HG02623 (cell line): ENCODE measurements around the gene LEF1.
"Not testable (repeated sequence)": the region's sequence is repeated elsewhere in the genome, so short reads cannot be mapped to it uniquely, and the experiment has no call there.

ENCODE experiments used
- ATAC-seq: cut with Tn5 transposase; IDR thresholded peaks from one replicate; pipeline ENCODE4 v1.9.1; 2021; ENCODE audit warnings: moderate library complexity; ENCODE audit not compliant: unreplicated experiment

LEF1 gene

DNA sequence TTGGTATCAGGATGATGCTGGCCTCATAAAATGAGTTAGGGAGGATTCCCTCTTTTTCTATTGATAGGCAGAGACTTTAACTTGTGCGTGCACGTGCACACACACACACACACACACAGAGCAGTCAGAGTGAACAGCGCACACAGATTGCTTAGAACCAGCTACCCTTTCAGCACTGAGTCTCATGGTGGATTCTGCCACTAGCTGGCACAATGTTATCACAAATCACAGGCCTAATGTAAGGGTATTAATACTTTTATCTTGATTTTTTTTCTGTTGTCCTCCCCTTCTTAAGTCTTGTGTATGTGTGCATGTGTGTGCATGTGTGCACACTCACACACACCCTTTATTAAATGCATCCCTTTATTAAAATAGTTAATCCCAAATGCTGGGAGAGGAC is 125.8 kb downstream of the LEF1 start:
- no peak for ATAC-seq

DNA sequence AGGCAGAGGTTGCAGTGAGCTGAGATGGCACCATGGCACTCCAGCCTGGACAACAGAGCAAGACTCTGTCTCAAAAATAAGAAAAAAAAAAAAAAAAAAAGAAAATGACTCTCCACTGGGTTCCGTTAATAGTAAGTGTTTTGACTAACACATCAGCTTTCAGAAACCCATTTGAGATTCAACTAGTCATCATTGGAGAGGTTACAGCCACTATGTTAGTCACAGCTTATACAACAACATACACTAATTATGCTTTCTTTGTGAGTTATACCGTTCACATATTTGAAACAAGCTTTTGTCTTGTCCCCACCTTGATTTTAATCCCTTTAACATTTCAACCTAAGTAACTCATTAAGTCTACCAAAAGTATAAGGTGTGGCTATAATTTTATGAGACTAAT is 130.8 kb downstream of the LEF1 start:
- ATAC-seq: no peak

DNA sequence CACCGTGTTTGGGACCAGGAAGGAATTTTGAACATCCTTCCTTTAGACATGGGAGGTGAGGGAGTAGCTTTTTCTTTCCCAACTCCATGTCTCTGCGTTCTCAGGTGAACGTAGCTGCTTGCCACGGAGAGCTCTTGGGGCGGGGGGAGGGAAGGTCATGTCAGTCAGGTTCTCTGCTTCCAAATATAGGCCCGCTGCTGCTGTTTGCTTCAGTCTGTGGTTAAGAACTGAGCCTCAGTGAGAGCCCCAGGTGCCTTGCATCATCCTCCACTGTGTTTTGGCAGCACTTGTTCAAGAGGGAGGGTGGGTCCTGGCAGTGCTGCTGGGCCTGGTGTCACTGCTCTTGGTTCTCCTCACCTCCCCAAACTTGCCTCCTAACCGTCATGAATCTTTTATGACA is 132.5 kb downstream of the LEF1 start:
- ATAC-seq: peak; percentile 95

DNA sequence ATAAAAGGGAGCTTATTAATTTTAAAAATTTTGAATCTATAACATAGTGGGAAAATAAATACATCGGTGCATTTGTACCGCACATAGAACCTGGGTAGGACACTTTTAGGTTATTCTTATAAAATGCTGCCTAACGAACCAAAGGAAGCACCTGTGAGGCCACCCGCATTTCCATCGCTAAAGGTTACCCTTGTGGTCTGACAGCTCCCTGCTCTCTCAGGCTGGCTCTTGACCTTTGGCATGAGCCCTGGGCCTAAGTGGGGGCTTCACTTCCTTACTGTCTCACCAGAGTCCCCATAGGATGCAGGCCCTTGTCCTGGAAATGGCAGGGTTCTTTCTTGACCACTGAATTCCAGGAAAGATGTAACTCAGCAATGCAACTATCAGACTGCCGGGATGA is 133.0 kb downstream of the LEF1 start:
- ATAC-seq: no peak

DNA sequence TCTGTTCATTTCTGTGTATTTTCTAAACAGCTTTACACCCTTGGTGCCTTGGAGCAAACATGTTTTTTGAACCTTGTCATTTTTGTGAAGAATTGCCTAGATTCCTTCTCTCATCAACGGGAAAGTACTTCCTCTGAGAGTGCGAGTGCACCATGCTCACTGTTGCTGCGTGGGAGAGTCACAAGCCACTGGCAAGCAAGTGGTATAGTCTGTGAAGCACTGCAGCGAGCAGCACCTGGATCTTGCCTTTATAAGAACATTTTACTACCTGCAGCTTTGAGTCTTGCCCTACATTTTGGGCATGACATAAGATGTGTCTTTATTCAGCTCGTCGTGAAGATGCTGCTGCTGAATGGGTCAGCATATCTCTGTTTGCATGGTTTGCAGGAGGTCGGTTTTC is 134.2 kb downstream of the LEF1 start:
- no peak for ATAC-seq

DNA sequence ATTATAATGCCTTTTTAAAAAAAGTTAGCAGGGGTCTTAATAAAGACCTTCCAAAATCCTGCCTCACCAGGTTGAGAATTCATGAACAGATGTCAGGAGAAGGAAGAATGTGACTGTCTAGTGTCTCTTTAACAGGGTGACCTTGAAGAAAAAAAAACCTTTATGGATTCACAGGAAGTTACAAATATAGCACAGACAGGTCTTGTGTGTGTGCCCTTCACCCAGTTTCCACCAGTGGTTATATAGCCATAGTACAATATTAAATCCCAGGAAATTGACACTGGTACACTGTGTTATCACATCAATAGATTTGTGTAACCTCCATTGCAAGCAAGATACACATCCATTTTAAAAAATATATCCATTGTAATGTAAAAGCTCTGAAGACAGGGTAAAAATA is 135.4 kb downstream of the LEF1 start:
- no peak for ATAC-seq

DNA sequence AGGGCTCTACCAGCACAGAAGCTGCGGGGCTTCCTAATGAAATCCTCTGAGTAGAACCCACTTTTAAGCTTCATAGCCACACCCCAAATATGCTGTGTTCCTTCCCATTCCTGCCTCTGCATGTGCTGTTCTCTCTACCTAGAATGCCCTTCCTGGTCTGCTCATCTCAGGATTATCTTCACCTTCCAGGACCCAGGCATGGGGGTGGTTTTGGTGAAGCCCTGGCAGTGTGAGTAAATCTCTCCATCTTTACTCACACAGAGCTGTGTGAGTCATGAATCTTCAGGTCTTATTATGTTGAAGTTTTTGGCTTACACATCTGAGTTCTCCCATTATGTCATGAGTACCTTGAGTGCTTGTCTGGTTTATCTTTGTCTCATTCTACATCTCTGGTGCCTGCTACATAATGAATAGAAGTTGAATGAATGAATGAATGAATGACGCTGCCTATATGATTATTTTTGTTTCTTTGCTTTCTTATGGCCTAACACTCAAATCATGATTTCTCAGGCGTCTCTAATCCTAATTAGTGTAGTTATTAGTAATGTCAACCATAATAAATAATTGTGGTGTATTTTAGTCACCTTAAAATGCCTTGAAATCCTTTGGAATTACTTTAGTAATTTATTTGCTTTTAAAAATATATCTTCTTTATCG is 137.2 kb downstream of the LEF1 start:
- ATAC-seq: no peak

DNA sequence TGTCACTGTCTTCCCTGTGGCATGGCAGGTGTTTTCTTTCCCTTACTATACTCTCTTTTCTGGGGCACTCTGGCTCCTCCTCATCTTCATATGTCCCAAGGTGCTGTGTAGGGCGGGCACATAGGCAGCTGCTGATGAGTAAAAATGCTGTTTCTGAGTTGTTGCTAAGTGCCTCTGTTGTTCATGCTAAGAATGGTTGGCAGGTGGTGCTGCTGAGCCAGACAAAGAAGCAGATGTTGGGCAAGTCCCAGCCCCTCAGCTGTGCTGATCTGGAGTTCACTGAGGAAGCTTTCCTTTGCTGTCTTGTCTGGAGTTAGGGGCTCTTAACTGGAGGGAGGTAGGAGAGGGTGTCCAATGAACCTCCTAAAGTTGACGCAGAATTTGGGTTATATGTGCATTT is 138.4 kb downstream of the LEF1 start:
- peak; percentile 96 for ATAC-seq

DNA sequence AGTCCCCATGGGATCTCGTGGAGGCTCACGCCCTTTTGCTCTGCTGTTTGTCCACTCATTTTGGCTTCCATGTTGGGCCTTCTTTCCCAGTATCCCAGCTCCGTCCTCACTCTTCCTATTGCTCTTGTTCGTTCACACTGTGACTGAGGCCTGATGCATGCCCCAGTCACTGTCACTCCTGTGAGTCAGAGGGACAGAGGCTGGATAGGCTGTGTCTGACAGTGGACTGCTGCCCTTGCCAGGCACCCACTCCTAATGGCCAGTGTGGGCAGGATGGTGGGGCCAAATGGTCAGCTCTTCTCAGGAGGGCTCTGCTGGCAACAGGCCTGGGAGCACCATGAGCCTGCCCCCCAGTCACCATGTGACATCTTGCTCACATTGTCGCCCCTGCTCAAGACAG is 139.0 kb downstream of the LEF1 start:
- no peak for ATAC-seq

DNA sequence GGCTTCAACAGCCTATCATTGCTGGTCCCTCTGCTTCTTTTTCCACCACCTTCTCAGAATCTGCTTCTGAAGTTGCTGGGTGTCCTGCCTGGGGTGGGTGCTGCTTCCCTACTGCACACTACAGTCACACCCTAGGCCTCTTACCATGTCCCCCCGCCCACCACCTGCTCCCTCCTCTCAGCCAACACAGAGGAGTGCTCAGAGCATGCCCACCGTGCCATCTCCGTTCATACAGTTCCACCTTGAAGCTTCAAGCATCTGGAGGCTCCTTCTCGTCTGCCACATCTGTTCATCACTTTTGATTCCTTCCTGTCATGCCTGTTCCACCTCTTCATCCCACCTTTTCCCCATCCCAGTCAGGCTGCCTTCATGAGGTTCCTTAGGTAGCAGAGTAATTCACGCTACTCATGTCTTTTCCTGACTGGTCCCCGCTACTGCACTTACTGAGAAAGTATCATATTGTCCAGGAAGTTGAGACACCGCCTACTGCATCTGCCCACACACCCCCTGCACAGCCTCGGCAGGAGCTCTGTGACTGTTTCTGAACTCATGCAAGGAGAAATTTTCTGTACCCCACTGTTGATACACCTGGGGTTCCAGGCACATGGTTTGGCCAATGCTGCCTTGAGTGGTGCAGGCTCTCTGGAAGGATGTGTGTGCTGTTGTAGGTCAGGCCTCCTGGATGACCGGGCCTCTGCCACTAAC is 139.6 kb downstream of the LEF1 start:
- ATAC-seq: no peak

DNA sequence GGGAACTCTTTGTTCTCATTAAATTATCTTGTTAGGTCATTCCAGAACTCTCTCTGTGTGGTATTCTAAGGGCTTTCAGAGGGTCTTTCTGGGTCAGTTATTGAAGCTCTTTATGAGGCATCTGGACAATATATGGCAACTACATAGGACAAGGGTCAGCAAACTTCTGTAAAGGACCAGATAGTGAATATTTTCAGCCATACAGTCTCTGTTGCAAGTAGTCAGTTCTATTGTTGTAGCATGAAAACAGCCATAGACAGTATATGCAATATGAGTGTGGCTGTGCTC is 143.9 kb downstream of the LEF1 start:
- no peak for ATAC-seq

DNA sequence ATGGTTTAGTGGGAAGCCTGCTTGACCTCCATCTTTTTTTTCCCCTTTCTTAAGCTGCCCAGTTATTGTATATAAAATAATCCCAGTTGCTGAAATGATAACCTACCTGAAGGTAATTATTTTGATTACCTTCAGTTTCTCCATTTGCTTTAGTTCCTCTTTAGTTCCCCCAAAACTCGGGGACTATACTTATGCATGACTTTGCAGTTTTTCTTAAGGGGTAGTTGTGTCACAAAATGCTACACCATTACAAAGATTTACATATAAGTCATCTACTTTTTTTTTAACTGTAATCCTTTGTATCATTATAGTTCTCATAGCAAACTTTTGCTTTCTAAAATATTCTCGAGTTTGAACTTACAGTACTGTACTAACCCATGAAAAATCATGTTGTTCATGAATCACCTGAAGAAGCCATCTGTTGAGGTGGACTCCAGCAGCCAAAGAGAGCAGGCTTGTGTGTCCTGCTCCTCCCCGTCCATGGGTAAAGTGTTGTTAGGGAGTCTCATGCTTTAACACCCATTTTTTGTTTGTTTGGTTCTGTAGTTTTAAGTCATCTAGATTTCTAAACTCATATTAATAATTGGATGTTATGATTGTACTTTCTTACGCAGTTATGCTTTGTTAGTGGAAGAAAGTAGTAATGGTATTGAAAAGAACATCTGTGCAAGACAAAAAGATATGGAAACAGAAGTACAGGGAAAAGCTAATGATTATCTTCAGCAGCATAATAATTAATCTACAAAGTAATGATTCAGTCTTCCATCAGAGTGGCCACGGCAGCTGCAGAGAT is 144.5 kb downstream of the LEF1 start:
- ATAC-seq: no peak

DNA sequence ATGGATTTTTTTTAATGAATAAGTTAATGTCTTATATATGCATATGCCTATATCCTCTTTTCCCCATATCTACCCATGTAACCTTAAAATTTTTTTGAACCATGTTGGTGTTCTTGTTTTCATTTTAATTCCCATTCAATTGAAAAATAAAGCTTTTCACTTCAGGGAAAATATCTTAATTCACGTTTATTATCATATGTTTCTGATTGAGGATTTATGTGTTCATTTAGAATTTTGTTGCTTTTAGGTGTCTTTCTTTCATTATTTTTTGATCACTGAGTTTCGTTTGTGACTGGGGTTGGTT is 149.9 kb downstream of the LEF1 start:
- ATAC-seq: no peak

DNA sequence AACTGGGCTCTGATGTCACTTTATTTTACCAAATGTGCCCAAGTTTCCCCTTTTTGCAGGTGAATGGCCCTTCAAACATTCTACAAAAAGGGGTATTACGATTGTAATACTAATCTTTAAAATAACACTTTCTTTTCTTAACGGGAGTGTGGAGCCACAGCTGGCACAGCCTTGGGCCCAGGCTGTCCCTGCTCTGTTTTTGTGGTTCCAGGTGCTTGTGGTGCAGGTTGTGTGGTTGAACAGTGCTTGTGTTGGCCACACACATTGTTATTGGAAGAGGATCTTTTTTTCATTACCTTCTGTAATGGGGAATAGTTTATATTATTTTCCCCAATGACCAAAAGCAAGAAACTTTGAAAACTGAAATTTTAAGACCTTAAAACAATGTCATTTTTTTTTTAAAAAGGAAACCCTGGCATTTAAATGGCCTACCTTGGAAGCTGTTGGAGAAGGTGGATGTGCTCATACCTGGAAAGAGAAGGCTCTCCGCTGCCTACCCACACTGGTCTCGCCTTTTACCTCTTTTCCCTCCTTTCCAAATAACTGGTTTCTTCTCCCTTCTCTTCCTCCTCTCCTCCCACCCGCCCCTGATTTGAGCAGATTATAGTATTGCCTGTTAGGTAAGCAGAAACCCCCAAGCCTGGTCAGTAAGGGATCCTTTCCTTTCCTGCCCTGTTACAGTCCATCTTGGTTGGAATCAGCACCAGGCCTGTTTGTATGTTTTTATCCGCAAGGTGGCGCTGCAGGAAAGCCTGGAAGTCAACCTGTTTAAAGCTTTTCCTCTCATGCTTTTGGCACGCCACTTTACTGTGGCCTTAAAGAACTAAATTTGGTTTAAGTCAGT is 150.5 kb downstream of the LEF1 start:
- peak; percentile 86 for ATAC-seq

DNA sequence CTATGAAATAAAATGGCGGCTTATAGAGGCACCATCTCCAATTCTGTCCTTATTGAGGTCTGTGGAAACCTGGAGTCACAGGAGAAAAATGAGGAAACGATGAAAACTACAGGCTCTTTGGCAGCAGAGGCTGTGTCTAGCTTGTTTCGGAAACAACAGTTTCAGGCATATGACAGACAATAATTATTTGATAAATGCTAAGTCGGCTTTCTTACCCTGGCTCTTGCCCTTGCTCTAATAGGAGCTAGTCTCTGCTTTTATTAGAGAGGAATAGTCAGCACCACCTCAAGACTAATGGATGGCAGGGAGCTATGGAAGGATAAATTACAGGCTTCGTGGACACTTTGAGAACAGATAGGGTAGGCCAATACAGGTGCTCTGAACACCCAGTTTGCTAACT is 154.8 kb downstream of the LEF1 start:
- ATAC-seq: no peak

DNA sequence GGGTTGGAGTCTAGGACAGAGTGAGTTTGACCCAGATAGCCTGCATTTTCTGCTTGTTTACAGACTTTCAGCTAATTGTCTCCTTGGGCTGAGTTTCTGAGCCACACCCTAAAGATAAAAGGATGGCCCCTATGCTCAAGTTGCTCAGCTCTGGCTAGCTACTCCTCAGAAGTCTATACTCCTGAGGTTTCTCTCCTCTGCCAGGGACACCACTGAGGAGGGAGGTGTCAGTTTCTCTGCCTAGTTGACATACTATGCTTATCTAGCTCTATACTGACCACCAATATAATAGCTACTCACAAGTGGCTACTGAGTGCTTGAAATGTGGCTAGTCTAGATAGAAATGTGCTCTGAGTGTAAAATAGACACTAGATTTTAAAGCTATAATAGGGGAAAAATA is 155.4 kb downstream of the LEF1 start:
- ATAC-seq: no peak

DNA sequence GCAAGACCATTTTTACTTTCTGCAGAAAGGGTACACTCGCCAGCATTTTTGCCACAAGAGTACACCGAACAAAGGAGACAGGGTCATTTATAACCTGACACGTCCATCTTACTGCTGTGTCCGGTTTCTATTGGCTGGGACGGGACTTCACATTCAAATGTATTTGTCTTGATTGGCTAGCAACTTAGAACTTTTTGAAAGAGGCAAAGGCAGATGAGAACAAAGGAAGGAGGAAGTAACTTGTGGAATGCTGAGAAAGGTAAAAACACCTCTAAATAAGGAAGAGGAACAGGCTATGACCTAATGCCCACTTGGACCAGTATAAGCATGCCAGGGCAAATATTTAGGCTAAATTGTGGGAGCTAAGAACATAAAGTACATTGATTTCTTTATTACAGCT is 156.3 kb downstream of the LEF1 start:
- ATAC-seq: not testable (repeated sequence)

DNA sequence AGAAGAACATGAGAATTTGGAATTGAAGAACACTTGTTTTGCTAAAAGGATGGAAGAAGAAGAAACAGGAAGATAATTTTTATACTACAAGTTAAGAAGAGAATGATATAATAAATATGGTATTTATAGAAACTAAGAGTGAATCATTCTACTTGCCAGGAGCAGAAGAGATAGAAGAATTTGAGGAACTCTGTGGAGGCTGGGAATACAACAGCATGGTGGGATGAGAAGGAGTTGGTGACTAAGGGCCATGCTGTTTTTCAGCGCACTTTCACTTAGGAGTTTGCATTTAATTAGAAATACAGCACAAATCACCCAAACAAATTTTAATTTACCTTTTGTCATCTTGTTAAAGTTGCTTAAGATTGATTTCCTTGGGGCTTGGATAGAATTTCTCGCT is 158.6 kb downstream of the LEF1 start:
- no peak for ATAC-seq

DNA sequence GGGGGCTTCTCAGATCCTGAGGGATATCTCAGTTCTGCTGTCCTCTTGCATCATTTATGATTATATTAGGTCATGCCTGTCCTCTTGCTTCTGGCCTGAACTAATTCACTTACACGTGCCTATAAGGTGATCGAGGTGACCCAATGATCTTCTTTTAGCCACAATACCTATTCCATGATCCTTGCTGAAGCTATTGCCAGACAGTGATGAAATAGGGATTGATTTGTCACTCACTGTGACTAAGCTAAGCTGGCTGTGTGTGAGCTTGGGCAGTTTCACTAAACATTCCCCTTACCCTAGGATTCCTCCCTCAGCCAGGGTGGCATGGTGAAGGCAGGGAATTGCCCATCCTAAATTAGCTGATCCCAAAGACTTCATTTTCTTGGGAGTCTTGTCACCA is 160.0 kb downstream of the LEF1 start:
- ATAC-seq: no peak

DNA sequence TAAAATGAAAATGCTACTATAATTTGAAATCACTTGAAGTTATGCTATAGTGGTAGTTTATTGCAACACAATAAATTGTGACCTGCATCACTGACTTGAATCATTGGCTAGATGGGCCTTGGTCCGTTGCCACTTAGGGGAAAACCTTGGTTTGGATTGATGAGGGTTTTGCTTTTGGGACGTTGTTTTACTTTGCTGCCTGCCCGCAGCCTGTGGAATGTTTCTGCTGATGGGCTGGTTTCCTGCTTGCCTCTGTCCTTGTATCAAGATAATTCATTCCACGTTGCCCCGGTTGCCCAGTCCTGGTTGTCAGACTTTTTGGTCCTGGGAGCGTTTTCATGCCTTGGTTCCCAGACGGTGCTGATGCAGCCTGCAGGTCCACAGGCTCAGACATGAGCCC is 160.7 kb downstream of the LEF1 start:
- ATAC-seq: no peak

DNA sequence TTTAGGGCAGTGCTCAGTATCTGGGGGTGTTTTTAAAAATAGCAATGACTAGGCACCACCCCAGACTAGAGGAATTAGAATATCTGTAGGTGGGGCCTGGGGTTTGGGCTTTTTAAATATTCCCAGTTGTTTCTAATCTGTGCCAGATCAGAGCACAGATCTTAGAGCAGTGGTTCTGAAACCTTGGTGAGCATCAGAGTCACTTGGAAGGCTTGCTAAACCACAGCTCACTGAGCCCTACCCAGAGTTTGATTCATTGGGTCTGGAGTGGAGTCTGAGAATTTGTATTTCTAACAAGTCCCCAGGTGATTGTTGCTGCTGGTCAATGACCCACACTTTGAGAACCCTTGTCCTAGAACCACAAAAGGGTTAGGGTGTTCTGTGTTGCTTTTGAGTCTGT is 162.4 kb downstream of the LEF1 start:
- no peak for ATAC-seq

DNA sequence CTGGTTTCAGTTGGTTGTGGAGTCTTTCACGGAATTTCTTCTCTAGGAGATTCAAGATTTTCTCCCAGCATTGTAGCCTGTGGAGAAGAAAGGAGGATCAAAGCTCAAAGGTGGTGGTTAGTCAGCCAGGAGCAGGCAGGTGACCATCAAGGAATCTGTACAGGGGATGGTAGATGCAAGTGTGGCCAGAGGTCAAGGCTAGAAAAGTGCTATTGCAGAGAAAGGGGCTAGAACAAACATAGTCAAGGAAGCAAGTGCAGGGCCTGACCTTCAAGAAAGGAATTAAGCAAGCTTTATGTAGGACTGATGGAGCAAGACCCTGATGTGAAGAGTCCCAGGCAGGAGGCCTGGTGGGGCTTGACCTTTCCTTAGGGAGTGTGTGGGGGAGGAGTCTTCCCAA is 162.9 kb downstream of the LEF1 start:
- ATAC-seq: no peak
